IMR-90 (cell line): Measurements from ENCODE around the gene ARHGAP18. TPM values are rescaled to one million over a fixed set of nuclear protein-coding genes. Genes with fewer than 3 reads are reported as not detected.

Experiments used
- ATAC-seq: fragments of 200-7000 bp; cut with Tn5 transposase; 2 replicates; pipeline ENCODE4 v1.9.1; 2020; ENCODE audit warnings: low read depth, mild to moderate bottlenecking, moderate library complexity
- BruUV-seq: library from RNA; stranded (reverse); fragments of 400-500 nt; replicated peaks from 2 replicates; lab custom pipeline; 2021; lab: Mats Ljungman, UMichigan
- CTCF ChIA-PET: fragments of 300-600 bp; formaldehyde crosslinking; extraction: SDS; loops from one replicate; lab custom pipeline; 2021; ENCODE audit warnings: antibody characterized with exemption; lab: Yijun Ruan, JAX
- POLR2A ChIA-PET: fragments of 300-600 bp; sonication (Branson Sonifier 250); formaldehyde crosslinking; loops from one replicate; lab custom pipeline; 2022; ENCODE audit warnings: antibody characterized with exemption; ENCODE audit not compliant: unreplicated experiment; lab: Charles Lee
- DNase-seq: peaks from one replicate; pipeline ENCODE4 v3.0.0; 2013
- H2AFZ ChIP-seq: replicated peaks from 2 replicates; pipeline ENCODE3; 2013; ENCODE audit warnings: low read length, mild to moderate bottlenecking; ENCODE audit not compliant: poor library complexity
- H2AK5ac ChIP-seq: 2 replicates; pipeline ENCODE4 v1.6.1; 2013; ENCODE audit warnings: low read depth, low read length, inconsistent platforms
- H2AK9ac ChIP-seq: replicated peaks from 2 replicates; pipeline ENCODE3; 2013; ENCODE audit warnings: mild to moderate bottlenecking, low read depth, low read length, moderate library complexity; ENCODE audit not compliant: poor library complexity
- H2BK120ac ChIP-seq: 2 replicates; pipeline ENCODE4 v1.6.1; 2013; ENCODE audit warnings: low read depth, low read length, inconsistent platforms
- H2BK15ac ChIP-seq: 3 replicates; pipeline ENCODE4 v1.6.1; 2013; ENCODE audit warnings: low read depth, low read length, inconsistent platforms
- H2BK20ac ChIP-seq: 2 replicates; pipeline ENCODE4 v1.6.1; 2013; ENCODE audit warnings: low read depth, mild to moderate bottlenecking, inconsistent platforms, low read length, moderate library complexity
- H2BK5ac ChIP-seq: 2 replicates; pipeline ENCODE4 v1.6.1; 2013; ENCODE audit warnings: mild to moderate bottlenecking, low read depth, low read length, inconsistent platforms; ENCODE audit not compliant: poor library complexity, severe bottlenecking
- H3K14ac ChIP-seq: replicated peaks from 2 replicates; pipeline ENCODE4 v1.6.1; 2013; ENCODE audit warnings: low read depth, low read length, inconsistent platforms
- H3K18ac ChIP-seq: 2 replicates; pipeline ENCODE4 v1.6.1; 2013; ENCODE audit warnings: low read depth, low read length, control low read depth
- H3K23ac ChIP-seq: 2 replicates; pipeline ENCODE4 v1.6.1; 2013; ENCODE audit warnings: low read depth, low read length, inconsistent platforms
- H3K27ac ChIP-seq: 2 replicates; pipeline ENCODE4 v1.5.1; 2013; ENCODE audit warnings: mild to moderate bottlenecking, control low read depth, low read length; ENCODE audit not compliant: insufficient read depth
- H3K27me3 ChIP-seq: 2 replicates; pipeline ENCODE4 v1.6.1; 2013; ENCODE audit warnings: low read length; ENCODE audit not compliant: control insufficient read depth, insufficient read depth
- H3K36me3 ChIP-seq: 2 replicates; pipeline ENCODE4 v1.6.1; 2013; ENCODE audit warnings: low read length, mixed read lengths; ENCODE audit not compliant: control insufficient read depth, insufficient read depth
- H3K4ac ChIP-seq: 2 replicates; pipeline ENCODE4 v1.6.1; 2013; ENCODE audit warnings: low read depth, low read length, inconsistent platforms
- H3K4me1 ChIP-seq: 2 replicates; pipeline ENCODE4 v1.6.1; 2013; ENCODE audit warnings: low read length, mixed read lengths; ENCODE audit not compliant: control insufficient read depth, insufficient read depth
- H3K4me2 ChIP-seq: 2 replicates; pipeline ENCODE4 v1.6.1; 2013; ENCODE audit warnings: low read depth, mild to moderate bottlenecking, control low read depth, low read length, moderate library complexity
- H3K4me3 ChIP-seq: 2 replicates; pipeline ENCODE4 v1.5.1; 2013; ENCODE audit warnings: low read depth, mild to moderate bottlenecking, control low read depth, low read length, moderate library complexity; ENCODE audit not compliant: insufficient read depth
- H3K56ac ChIP-seq: 2 replicates; pipeline ENCODE4 v1.6.1; 2013; ENCODE audit warnings: low read length, inconsistent platforms; ENCODE audit not compliant: insufficient read depth; ENCODE audit errors: extremely low read depth
- H3K79me1 ChIP-seq, 2 experiments: 2 replicates each; pipeline ENCODE4 v1.6.1; 2013; ENCODE audit warnings: low read length in 2 of 2, inconsistent platforms in 1 of 2, low read depth in 1 of 2
- H3K9ac ChIP-seq: 2 replicates; pipeline ENCODE4 v1.6.1; 2013; ENCODE audit warnings: low read depth, low read length, control low read depth
- H3K9me1 ChIP-seq: 2 replicates; pipeline ENCODE4 v1.6.1; 2013; ENCODE audit warnings: low read length, inconsistent platforms; ENCODE audit not compliant: insufficient read depth
- H3K9me3 ChIP-seq: 2 replicates; pipeline ENCODE4 v1.6.1; 2013; ENCODE audit warnings: low read length; ENCODE audit not compliant: control insufficient read depth, insufficient read depth
- H4K20me1 ChIP-seq: 2 replicates; pipeline ENCODE4 v1.6.1; 2013; ENCODE audit warnings: low read length, inconsistent platforms; ENCODE audit not compliant: insufficient read depth
- H4K5ac ChIP-seq: 2 replicates; pipeline ENCODE4 v1.6.1; 2013; ENCODE audit warnings: mild to moderate bottlenecking, low read depth, low read length, control low read depth
- H4K8ac ChIP-seq, 2 experiments: 2 replicates each; pipeline ENCODE4 v1.6.1; 2013; ENCODE audit warnings: low read depth in 2 of 2, low read length in 2 of 2, control low read depth in 1 of 2, inconsistent platforms in 1 of 2
- H4K91ac ChIP-seq: 2 replicates; pipeline ENCODE4 v1.6.1; 2013; ENCODE audit warnings: low read depth, low read length, inconsistent platforms; ENCODE audit not compliant: insufficient read depth
- BHLHE40 ChIP-seq: fragments of 150-350 bp; IDR thresholded peaks from 2 replicates; pipeline ENCODE4 v1.6.1; 2016; ENCODE audit warnings: mild to moderate bottlenecking, low read depth, low read length
- CEBPB ChIP-seq: IDR thresholded peaks from 2 replicates; pipeline ENCODE4 v1.6.1; 2012; ENCODE audit warnings: low read depth, low read length, improper control_type of control experiment
- CHD1 ChIP-seq: IDR thresholded peaks from 2 replicates; pipeline ENCODE4 v1.6.1; 2012; ENCODE audit warnings: low read depth, low read length, improper control_type of control experiment
- CTCF ChIP-seq: conservative IDR thresholded peaks from 2 replicates; pipeline ENCODE4 v1.5.1; 2012; ENCODE audit warnings: mild to moderate bottlenecking, low read depth, low read length, improper control_type of control experiment
- FOS ChIP-seq: fragments of 150-350 bp; IDR thresholded peaks from 2 replicates; pipeline ENCODE4 v1.6.1; 2016; ENCODE audit warnings: low read depth, low read length
- MAFK ChIP-seq: IDR thresholded peaks from 2 replicates; pipeline ENCODE4 v1.6.1; 2012; ENCODE audit warnings: low read depth, low read length, improper control_type of control experiment
- MAZ ChIP-seq: IDR thresholded peaks from 2 replicates; pipeline ENCODE4 v1.6.1; 2012; ENCODE audit warnings: low read depth, mild to moderate bottlenecking, low read length, improper control_type of control experiment, moderate library complexity, borderline replicate concordance
- MXI1 ChIP-seq: IDR thresholded peaks from 2 replicates; pipeline ENCODE4 v1.6.1; 2012; ENCODE audit warnings: low read depth, mild to moderate bottlenecking, low read length, moderate library complexity, borderline replicate concordance
- NFE2L2 ChIP-seq: fragments of 150-350 bp; IDR thresholded peaks from 2 replicates; pipeline ENCODE4 v1.6.1; 2016; ENCODE audit warnings: low read depth, mild to moderate bottlenecking, low read length
- POLR2A ChIP-seq: IDR thresholded peaks from 2 replicates; pipeline ENCODE4 v1.6.1; 2012; ENCODE audit warnings: mild to moderate bottlenecking, low read depth, low read length
- RAD21 ChIP-seq: IDR thresholded peaks from 2 replicates; pipeline ENCODE4 v1.6.1; 2012; ENCODE audit warnings: low read length, improper control_type of control experiment
- RCOR1 ChIP-seq: IDR thresholded peaks from 2 replicates; pipeline ENCODE4 v1.6.1; 2012; ENCODE audit warnings: mild to moderate bottlenecking, low read length, improper control_type of control experiment; ENCODE audit not compliant: insufficient replicate concordance
- RFX5 ChIP-seq: IDR thresholded peaks from 2 replicates; pipeline ENCODE4 v1.8.0; 2012; ENCODE audit warnings: low read depth, mild to moderate bottlenecking, low read length, moderate library complexity
- SMC3 ChIP-seq: fragments of 150-350 bp; IDR thresholded peaks from 2 replicates; pipeline ENCODE4 v1.6.1; 2016; ENCODE audit warnings: low read depth, mild to moderate bottlenecking, antibody characterized with exemption, low read length, moderate library complexity
- USF2 ChIP-seq: fragments of 150-350 bp; IDR thresholded peaks from 2 replicates; pipeline ENCODE4 v1.6.1; 2017; ENCODE audit warnings: mild to moderate bottlenecking, antibody characterized with exemption, low read length, low read depth
- WGBS, 2 experiments: methylation state at CpG; one replicate each; pipeline versions ENCODE4 v1.1.5 to v1.1.7; 2013; ENCODE audit warnings: missing lambda C conversion rate in 2 of 2; ENCODE audit not compliant: insufficient read length in 1 of 2; ENCODE audit errors: extremely low coverage in 2 of 2; 5-methylcytosine and 5-hydroxymethylcytosine counted together
- dilution Hi-C: fragments of 300-500 bp; cut with HindIII; formaldehyde crosslinking; loops from one replicate; pipeline ENCODE4 v1.14.3; 2018; ENCODE audit warnings: low sequenced_read_pairs; ENCODE audit not compliant: unreplicated experiment
- in situ Hi-C: fragments of 300-500 bp; cut with MboI; formaldehyde crosslinking; loops from 3 replicates; pipeline ENCODE4 v1.14.3; 2019; ENCODE audit warnings: low sequenced_read_pairs, inconsistent platforms, mixed read lengths
- intact Hi-C: fragments of 100-400 bp; cut with micrococcal nuclease; formaldehyde crosslinking; loops from 2 replicates; pipeline ENCODE4 v1.10.0; 2022
- polyA plus RNA-seq, 3 experiments: library from polyadenylated mRNA; depleted of rRNA; stranded (reverse); fragments of >200 nt; gene quantifications; 2 replicates each; pipeline ENCODE4 v1.2.3, GENCODE V29; 2012; ENCODE audit warnings: low replicate concordance in 1 of 3
- total RNA-seq: library from RNA; depleted of rRNA; stranded (reverse); fragments of >200 nt; gene quantifications from 2 replicates; pipeline ENCODE4 v1.2.3, GENCODE V29; 2012
- TF ChIP-seq, protein P1 (sequence below): fragments of 150-350 bp; IDR thresholded peaks from 2 replicates; pipeline ENCODE4 v1.6.1; 2016; ENCODE audit warnings: low read depth, mild to moderate bottlenecking, low read length, moderate library complexity, borderline replicate concordance

Gene ARHGAP18
- total and polyA plus RNA-seq, 2 of the 4 experiments (the other 2 are of a cell fraction): 6.2 to 17.0 TPM

DNA sequence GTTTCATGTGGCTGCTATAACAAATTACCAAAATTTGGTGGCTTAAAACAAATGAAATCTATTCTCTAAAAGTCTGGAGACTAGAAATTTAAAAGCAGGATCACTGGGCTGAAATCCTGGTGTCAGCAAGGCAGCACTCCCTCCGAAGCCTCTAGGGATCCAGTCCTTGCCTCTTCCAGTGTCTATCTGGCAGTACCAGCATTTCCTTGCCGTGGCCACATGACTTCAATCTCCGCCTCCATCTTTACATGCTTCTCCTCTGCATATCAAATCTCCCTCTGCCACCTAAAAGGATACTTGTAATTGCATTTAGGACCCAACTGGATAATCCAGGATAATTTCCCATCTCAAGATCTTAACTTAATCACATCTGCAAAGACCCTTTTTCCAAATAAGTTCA is 30.2 kb downstream of the ARHGAP18 start:
- peak overlapping the region; percentile 56; the same call in 1 of the 2 replicates for H3K56ac ChIP-seq
- BruUV-seq: no TSS peak
- H3K14ac ChIP-seq: peak overlapping the region; percentile 88
- H3K4me3 ChIP-seq: no peak overlapping the region
- peak overlapping the region; percentile 61 for H3K18ac ChIP-seq
- peak overlapping the region; percentile 45 for H4K5ac ChIP-seq
- dilution Hi-C loops (no loop called here), in situ Hi-C loops (no loop called here), intact Hi-C loops (no loop called here)
- H2BK5ac ChIP-seq: peak overlapping the region; percentile 72
- H3K4me1 ChIP-seq: peaks cover 19% of the 10 kb centered on the region
- no peak overlapping the region for H2AK9ac ChIP-seq
- H2BK120ac ChIP-seq: peak overlapping the region; percentile 94
- ATAC-seq (no peak), DNase-seq (no peak)
- no peaks in the 10 kb centered on the region for H3K27me3 ChIP-seq
- H3K4ac ChIP-seq: peak overlapping the region; percentile 86
- peak overlapping the region; percentile 60 for H3K27ac ChIP-seq
- H2AFZ ChIP-seq: peak overlapping the region; percentile 57
- peak overlapping the region; percentile 66 for H3K4me2 ChIP-seq
- no peaks in the 10 kb centered on the region for H3K36me3 ChIP-seq
- POLR2A ChIA-PET: no interaction called here
- 78% methylated on average over 3 of the region's 3 CpGs; no CpG with 5 or more reads in 1 of the 2 experiments for WGBS, 2 experiments
- CTCF ChIA-PET: no interaction called here
- peak overlapping the region; percentile 97 for H2BK15ac ChIP-seq
- peaks cover 39 to 65% of the 10 kb centered on the region in 2 experiments for H3K79me1 ChIP-seq
- peak overlapping the region; percentile 65 to 85; a peak in 3 of 4 replicates for H4K8ac ChIP-seq
- TF ChIP-seq RAD21 (no peak), POLR2A (no peak), RFX5 (no peak), NFE2L2 (no peak), SMC3 (no peak), CEBPB (no peak), BHLHE40 (no peak), FOS (no peak), MAZ (no peak), CHD1 (no peak), CTCF (no peak), USF2 (no peak), MXI1 (no peak), RCOR1 (no peak), MAFK (no peak)
- TF ChIP-seq, protein P1, sequence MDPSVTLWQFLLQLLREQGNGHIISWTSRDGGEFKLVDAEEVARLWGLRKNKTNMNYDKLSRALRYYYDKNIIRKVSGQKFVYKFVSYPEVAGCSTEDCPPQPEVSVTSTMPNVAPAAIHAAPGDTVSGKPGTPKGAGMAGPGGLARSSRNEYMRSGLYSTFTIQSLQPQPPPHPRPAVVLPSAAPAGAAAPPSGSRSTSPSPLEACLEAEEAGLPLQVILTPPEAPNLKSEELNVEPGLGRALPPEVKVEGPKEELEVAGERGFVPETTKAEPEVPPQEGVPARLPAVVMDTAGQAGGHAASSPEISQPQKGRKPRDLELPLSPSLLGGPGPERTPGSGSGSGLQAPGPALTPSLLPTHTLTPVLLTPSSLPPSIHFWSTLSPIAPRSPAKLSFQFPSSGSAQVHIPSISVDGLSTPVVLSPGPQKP: no peak
- H3K23ac ChIP-seq: peak overlapping the region; percentile 86
- H4K91ac ChIP-seq: peak overlapping the region; percentile 78
- no peak overlapping the region for H3K9ac ChIP-seq
- peaks cover 5% of the 10 kb centered on the region for H3K9me1 ChIP-seq
- no peaks in the 10 kb centered on the region for H4K20me1 ChIP-seq
- peak overlapping the region; percentile 87 for H2BK20ac ChIP-seq
- H3K9me3 ChIP-seq: no peaks in the 10 kb centered on the region
- H2AK5ac ChIP-seq: peak overlapping the region; percentile 92
